Measurements from ENCODE around the gene ERO1B.
"Not testable (repeated sequence)": the region's sequence is repeated elsewhere in the genome, so short reads cannot be mapped to it uniquely, and the experiment has no call there.

Gene ERO1B

GRCh38 chr1:236206548-236206947, 75.2 kb downstream of the ERO1B start:
- Mint-ChIP-seq H3K36me3 (ENCODE audit: low read depth) (peaks cover 3% of the 10 kb centered on the region), H3K4me1 (ENCODE audit: low read depth) (no peaks in the 10 kb centered on the region), H3K27me3 (ENCODE audit: low read depth) (no peaks in the 10 kb centered on the region), H3K27ac (no peak overlapping the region), H3K9me3 (peaks cover 8% of the 10 kb centered on the region), H3K4me3 (no peak overlapping the region)

- no peak overlapping the region for H3K27ac Mint-ChIP-seq
- peaks cover 13% of the 10 kb centered on the region for H3K36me3 Mint-ChIP-seq (ENCODE audit: low read depth)
- no peaks in the 10 kb centered on the region for H3K4me1 Mint-ChIP-seq (ENCODE audit: low read depth)
Observed at GRCh38 chr1:236204656-236205055, 77.1 kb downstream of the ERO1B start.

GRCh38 chr1:236204039-236204438, 77.7 kb downstream of the ERO1B start:
- Mint-ChIP-seq H3K36me3 (ENCODE audit: low read depth) (peaks cover 15% of the 10 kb centered on the region), H3K4me1 (ENCODE audit: low read depth) (no peaks in the 10 kb centered on the region), H3K27ac (no peak overlapping the region), H3K9me3 (peaks cover 26% of the 10 kb centered on the region), H3K27me3 (ENCODE audit: low read depth) (no peaks in the 10 kb centered on the region), H3K4me3 (no peak overlapping the region)

More at GRCh38 chr1:236204656-236205055, 77.1 kb downstream of the ERO1B start:
- H3K27me3 Mint-ChIP-seq (ENCODE audit: low read depth), result no peaks in the 10 kb centered on the region
- H3K4me3 Mint-ChIP-seq, result no peak overlapping the region
- H3K9me3 Mint-ChIP-seq, result peaks cover 22% of the 10 kb centered on the region

- Mint-ChIP-seq H3K27ac (no peak overlapping the region), H3K9me3 (peaks cover 31% of the 10 kb centered on the region), H3K4me3 (no peak overlapping the region), H3K4me1 (ENCODE audit: low read depth) (no peaks in the 10 kb centered on the region), H3K27me3 (ENCODE audit: low read depth) (no peaks in the 10 kb centered on the region), H3K36me3 (ENCODE audit: low read depth) (peaks cover 21% of the 10 kb centered on the region)
Observed at GRCh38 chr1:236201786-236202185, 80.0 kb downstream of the ERO1B start.

GRCh38 chr1:236200925-236201324, 80.8 kb downstream of the ERO1B start:
- Mint-ChIP-seq H3K27me3 (ENCODE audit: low read depth) (no peaks in the 10 kb centered on the region), H3K4me3 (no peak overlapping the region), H3K36me3 (ENCODE audit: low read depth) (peaks cover 21% of the 10 kb centered on the region), H3K27ac (no peak overlapping the region), H3K4me1 (ENCODE audit: low read depth) (no peaks in the 10 kb centered on the region), H3K9me3 (peaks cover 31% of the 10 kb centered on the region)

- peaks cover 7% of the 10 kb centered on the region for H3K9me3 Mint-ChIP-seq
Observed at GRCh38 chr1:236193184-236193583, 88.6 kb downstream of the ERO1B start.

GRCh38 chr1:236188084-236188483, 93.7 kb downstream of the ERO1B start:
- not testable (repeated sequence) for H3K4me3 Mint-ChIP-seq; H3K27ac Mint-ChIP-seq; H3K4me1 Mint-ChIP-seq (ENCODE audit: low read depth); H3K27me3 Mint-ChIP-seq (ENCODE audit: low read depth); H3K9me3 Mint-ChIP-seq
- peaks cover 11% of the 10 kb centered on the region for H3K36me3 Mint-ChIP-seq (ENCODE audit: low read depth)

More at GRCh38 chr1:236193184-236193583, 88.6 kb downstream of the ERO1B start:
- no peak overlapping the region for H3K27ac Mint-ChIP-seq
- peaks cover 13% of the 10 kb centered on the region for H3K36me3 Mint-ChIP-seq (ENCODE audit: low read depth)
- H3K4me1 Mint-ChIP-seq (ENCODE audit: low read depth), result no peaks in the 10 kb centered on the region
- H3K27me3 Mint-ChIP-seq (ENCODE audit: low read depth), result no peaks in the 10 kb centered on the region
- H3K4me3 Mint-ChIP-seq, result no peak overlapping the region

GRCh38 chr1:236186471-236186870, 95.3 kb downstream of the ERO1B start:
- H3K36me3 Mint-ChIP-seq (ENCODE audit: low read depth), result peaks cover 12% of the 10 kb centered on the region
- not testable (repeated sequence) for H3K4me1 Mint-ChIP-seq (ENCODE audit: low read depth); H3K27ac Mint-ChIP-seq; H3K9me3 Mint-ChIP-seq; H3K27me3 Mint-ChIP-seq (ENCODE audit: low read depth); H3K4me3 Mint-ChIP-seq

- H3K4me3 Mint-ChIP-seq, result no peak overlapping the region
- no peak overlapping the region for H3K27ac Mint-ChIP-seq
- H3K36me3 Mint-ChIP-seq (ENCODE audit: low read depth), result peaks cover 12% of the 10 kb centered on the region
Observed at GRCh38 chr1:236185687-236186086, 96.1 kb downstream of the ERO1B start.

GRCh38 chr1:236181059-236181458, 100.7 kb downstream of the ERO1B start:
- no peaks in the 10 kb centered on the region for H3K27me3 Mint-ChIP-seq (ENCODE audit: low read depth)
- H3K36me3 Mint-ChIP-seq (ENCODE audit: low read depth), result peaks cover 2% of the 10 kb centered on the region
- no peaks in the 10 kb centered on the region for H3K4me1 Mint-ChIP-seq (ENCODE audit: low read depth)
- no peak overlapping the region for H3K4me3 Mint-ChIP-seq
- no peak overlapping the region for H3K27ac Mint-ChIP-seq
- no peaks in the 10 kb centered on the region for H3K9me3 Mint-ChIP-seq

More at GRCh38 chr1:236185687-236186086, 96.1 kb downstream of the ERO1B start:
- no peaks in the 10 kb centered on the region for H3K27me3 Mint-ChIP-seq (ENCODE audit: low read depth)
- H3K4me1 Mint-ChIP-seq (ENCODE audit: low read depth), result no peaks in the 10 kb centered on the region
- H3K9me3 Mint-ChIP-seq, result peaks cover 8% of the 10 kb centered on the region

- no peaks in the 10 kb centered on the region for H3K9me3 Mint-ChIP-seq
- H3K27ac Mint-ChIP-seq, result no peak overlapping the region
- H3K36me3 Mint-ChIP-seq (ENCODE audit: low read depth), result peaks cover 2% of the 10 kb centered on the region
- H3K27me3 Mint-ChIP-seq (ENCODE audit: low read depth), result no peaks in the 10 kb centered on the region
- no peak overlapping the region for H3K4me3 Mint-ChIP-seq
- H3K4me1 Mint-ChIP-seq (ENCODE audit: low read depth), result no peaks in the 10 kb centered on the region
Observed at GRCh38 chr1:236179634-236180033, 102.1 kb downstream of the ERO1B start.

GRCh38 chr1:236176337-236177336, 105.1 kb downstream of the ERO1B start:
- no peaks in the 10 kb centered on the region for H3K9me3 Mint-ChIP-seq
- H3K27me3 Mint-ChIP-seq (ENCODE audit: low read depth), result no peaks in the 10 kb centered on the region
- peaks cover 2% of the 10 kb centered on the region for H3K36me3 Mint-ChIP-seq (ENCODE audit: low read depth)
- no peak overlapping the region for H3K4me3 Mint-ChIP-seq
- H3K27ac Mint-ChIP-seq, result no peak overlapping the region
- no peaks in the 10 kb centered on the region for H3K4me1 Mint-ChIP-seq (ENCODE audit: low read depth)

GRCh38 chr1:236175642-236176336, 106.0 kb downstream of the ERO1B start:
- H3K4me3 Mint-ChIP-seq, result no peak overlapping the region
- no peaks in the 10 kb centered on the region for H3K9me3 Mint-ChIP-seq

GRCh38 chr1:236173174-236173767, 108.5 kb downstream of the ERO1B start:
- Mint-ChIP-seq H3K4me3 (no peak overlapping the region), H3K4me1 (ENCODE audit: low read depth) (no peaks in the 10 kb centered on the region), H3K36me3 (ENCODE audit: low read depth) (no peaks in the 10 kb centered on the region), H3K27me3 (ENCODE audit: low read depth) (no peaks in the 10 kb centered on the region), H3K9me3 (no peaks in the 10 kb centered on the region), H3K27ac (no peak overlapping the region)

More at GRCh38 chr1:236175642-236176336, 106.0 kb downstream of the ERO1B start:
- Mint-ChIP-seq H3K27ac (no peak overlapping the region), H3K36me3 (ENCODE audit: low read depth) (no peaks in the 10 kb centered on the region), H3K27me3 (ENCODE audit: low read depth) (no peaks in the 10 kb centered on the region), H3K4me1 (ENCODE audit: low read depth) (no peaks in the 10 kb centered on the region)
